KMS-11 (cell line): ENCODE results near the gene PARD3B.

Source experiments
- H2AFZ ChIP-seq: fragments of 200-600 bp; sonication (generic); 2 replicates; pipeline ENCODE4 v1.6.1; 2016; ENCODE audit warnings: antibody characterized with exemption, mixed run types, low read depth
- H3K27ac ChIP-seq: fragments of 200-600 bp; sonication (generic); 2 replicates; pipeline ENCODE4 v1.6.1; 2016; ENCODE audit warnings: mild to moderate bottlenecking, mixed run types
- H3K27me3 ChIP-seq: fragments of 200-600 bp; sonication (generic); 2 replicates; pipeline ENCODE4 v1.6.1; 2017; ENCODE audit warnings: mild to moderate bottlenecking, low read depth, mixed run types, moderate library complexity; ENCODE audit not compliant: insufficient read depth
- H3K36me3 ChIP-seq: fragments of 200-600 bp; sonication (generic); 2 replicates; pipeline ENCODE4 v1.6.1; 2017; ENCODE audit warnings: mild to moderate bottlenecking, mixed run types; ENCODE audit not compliant: insufficient read depth
- H3K4me1 ChIP-seq: fragments of 200-600 bp; sonication (generic); 2 replicates; pipeline ENCODE4 v1.6.1; 2016; ENCODE audit warnings: mild to moderate bottlenecking, low read depth, mixed run types; ENCODE audit not compliant: poor library complexity, severe bottlenecking
- H3K4me2 ChIP-seq: fragments of 200-600 bp; sonication (generic); 2 replicates; pipeline ENCODE4 v1.7.0; 2016; ENCODE audit warnings: mild to moderate bottlenecking, mixed run types
- H3K4me3 ChIP-seq: fragments of 200-600 bp; sonication (generic); IDR thresholded peaks from 2 replicates; pipeline ENCODE4 v1.6.1; 2017; ENCODE audit warnings: low read depth, low read length, mixed read lengths; ENCODE audit not compliant: insufficient read depth
- H3K79me2 ChIP-seq: fragments of 200-600 bp; sonication (generic); 2 replicates; pipeline ENCODE4 v1.6.1; 2016; ENCODE audit warnings: low read depth, mixed run types; ENCODE audit not compliant: insufficient read depth
- H3K9ac ChIP-seq: fragments of 200-600 bp; sonication (generic); 2 replicates; pipeline ENCODE4 v1.6.1; 2016; ENCODE audit warnings: mild to moderate bottlenecking, mixed run types
- H4K20me1 ChIP-seq: fragments of 200-600 bp; sonication (generic); 2 replicates; pipeline ENCODE4 v1.6.1; 2016; ENCODE audit warnings: mild to moderate bottlenecking, mixed run types; ENCODE audit not compliant: insufficient read depth
- TF ChIP-seq, protein P1 (sequence below): fragments of 200-600 bp; sonication (generic); conservative IDR thresholded peaks from 2 replicates; pipeline ENCODE4 v1.6.1; 2017; ENCODE audit warnings: low read depth, mild to moderate bottlenecking, antibody characterized with exemption, low read length, moderate library complexity, mixed read lengths

Gene PARD3B

DNA sequence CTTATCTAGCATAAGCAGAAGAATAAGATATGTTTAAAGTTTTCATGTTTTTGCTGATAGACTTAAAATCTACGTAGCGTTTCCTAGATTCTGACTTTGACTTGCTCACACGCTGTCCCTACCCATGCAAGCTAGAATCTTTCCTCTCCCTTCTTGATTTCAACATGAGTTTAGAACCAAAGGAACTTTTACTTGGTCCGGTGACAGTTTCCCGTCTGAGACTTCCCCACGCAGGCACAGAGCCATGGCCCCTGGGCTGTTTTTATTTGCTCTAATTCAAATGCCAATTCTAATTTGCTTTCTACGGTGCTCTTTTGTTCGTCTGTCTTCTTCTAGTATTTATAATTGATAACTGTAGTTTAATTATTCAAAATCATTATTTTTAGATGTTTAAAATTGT, 467.7 kb downstream of the PARD3B start:
- no peak overlapping the region for H3K9ac ChIP-seq
- no peaks in the 10 kb centered on the region for H3K79me2 ChIP-seq
- TF ChIP-seq, protein P1, sequence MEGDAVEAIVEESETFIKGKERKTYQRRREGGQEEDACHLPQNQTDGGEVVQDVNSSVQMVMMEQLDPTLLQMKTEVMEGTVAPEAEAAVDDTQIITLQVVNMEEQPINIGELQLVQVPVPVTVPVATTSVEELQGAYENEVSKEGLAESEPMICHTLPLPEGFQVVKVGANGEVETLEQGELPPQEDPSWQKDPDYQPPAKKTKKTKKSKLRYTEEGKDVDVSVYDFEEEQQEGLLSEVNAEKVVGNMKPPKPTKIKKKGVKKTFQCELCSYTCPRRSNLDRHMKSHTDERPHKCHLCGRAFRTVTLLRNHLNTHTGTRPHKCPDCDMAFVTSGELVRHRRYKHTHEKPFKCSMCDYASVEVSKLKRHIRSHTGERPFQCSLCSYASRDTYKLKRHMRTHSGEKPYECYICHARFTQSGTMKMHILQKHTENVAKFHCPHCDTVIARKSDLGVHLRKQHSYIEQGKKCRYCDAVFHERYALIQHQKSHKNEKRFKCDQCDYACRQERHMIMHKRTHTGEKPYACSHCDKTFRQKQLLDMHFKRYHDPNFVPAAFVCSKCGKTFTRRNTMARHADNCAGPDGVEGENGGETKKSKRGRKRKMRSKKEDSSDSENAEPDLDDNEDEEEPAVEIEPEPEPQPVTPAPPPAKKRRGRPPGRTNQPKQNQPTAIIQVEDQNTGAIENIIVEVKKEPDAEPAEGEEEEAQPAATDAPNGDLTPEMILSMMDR, result no peak
- no peak overlapping the region for H2AFZ ChIP-seq
- H3K4me3 ChIP-seq, result no peak overlapping the region
- no peak overlapping the region for H3K27ac ChIP-seq
- no peak overlapping the region for H3K4me2 ChIP-seq
- H4K20me1 ChIP-seq, result no peaks in the 10 kb centered on the region
- H3K27me3 ChIP-seq, result no peaks in the 10 kb centered on the region
- H3K36me3 ChIP-seq, result no peaks in the 10 kb centered on the region
- H3K4me1 ChIP-seq, result no peaks in the 10 kb centered on the region

GRCh38 chr2:205013586-205013985, 468.3 kb downstream of the PARD3B start:
- Histone ChIP-seq H3K4me2 (no peak overlapping the region), H3K79me2 (no peaks in the 10 kb centered on the region), H4K20me1 (no peaks in the 10 kb centered on the region), H3K27me3 (no peaks in the 10 kb centered on the region), H3K36me3 (no peaks in the 10 kb centered on the region), H2AFZ (no peak overlapping the region), H3K4me3 (no peak overlapping the region), H3K4me1 (no peaks in the 10 kb centered on the region), H3K27ac (no peak overlapping the region), H3K9ac (no peak overlapping the region)
- TF ChIP-seq, protein P1, result no peak

DNA sequence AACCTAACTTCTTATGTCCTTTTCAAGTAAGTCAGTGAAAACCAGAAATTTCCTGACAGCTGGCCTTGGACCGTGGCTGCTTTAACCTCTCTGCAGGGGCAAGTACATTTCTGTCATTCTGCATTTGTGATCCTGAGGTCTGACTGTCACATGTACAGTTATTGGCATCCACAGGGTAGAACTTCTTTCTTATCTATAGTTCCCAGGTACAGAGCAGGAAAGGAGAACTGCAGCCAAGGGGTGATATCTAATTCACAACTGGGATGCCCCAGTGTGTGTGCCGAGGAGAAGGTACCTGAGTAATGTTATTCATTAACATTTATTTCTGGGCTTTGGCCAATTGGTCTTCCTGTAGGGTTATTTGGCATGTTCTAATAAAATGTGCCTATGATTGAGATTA, 468.9 kb downstream of the PARD3B start:
- H3K27ac ChIP-seq, result no peak overlapping the region
- no peaks in the 10 kb centered on the region for H3K36me3 ChIP-seq
- TF ChIP-seq, protein P1, result no peak
- H3K4me1 ChIP-seq, result no peaks in the 10 kb centered on the region
- H3K9ac ChIP-seq, result no peak overlapping the region
- no peak overlapping the region for H2AFZ ChIP-seq
- no peak overlapping the region for H3K4me3 ChIP-seq
- no peaks in the 10 kb centered on the region for H3K27me3 ChIP-seq
- no peaks in the 10 kb centered on the region for H3K79me2 ChIP-seq
- H3K4me2 ChIP-seq, result no peak overlapping the region
- no peaks in the 10 kb centered on the region for H4K20me1 ChIP-seq

DNA sequence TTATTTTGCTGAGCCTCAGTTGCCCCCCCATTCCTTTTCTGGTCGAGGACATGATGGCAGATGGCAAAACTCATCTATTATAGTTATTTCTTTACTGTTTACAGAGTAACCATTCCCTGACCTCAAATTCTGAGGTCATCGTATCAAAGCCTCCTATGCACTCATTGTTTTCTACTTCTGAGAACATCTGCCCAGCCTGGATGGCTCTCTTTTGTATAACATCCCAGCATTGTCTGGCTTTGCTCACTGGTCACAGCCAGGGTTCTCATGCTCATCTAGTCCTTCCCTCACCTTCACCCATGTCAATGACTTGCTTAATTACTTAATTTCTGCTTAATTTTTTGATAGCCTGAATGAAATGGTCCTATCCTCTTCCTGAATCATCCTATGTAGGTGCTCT, 472.1 kb downstream of the PARD3B start:
- Histone ChIP-seq H3K79me2 (no peaks in the 10 kb centered on the region), H3K36me3 (no peaks in the 10 kb centered on the region), H3K4me3 (no peak overlapping the region), H2AFZ (no peak overlapping the region), H3K27ac (no peak overlapping the region), H4K20me1 (no peaks in the 10 kb centered on the region), H3K4me2 (no peak overlapping the region), H3K27me3 (no peaks in the 10 kb centered on the region), H3K4me1 (no peaks in the 10 kb centered on the region), H3K9ac (no peak overlapping the region)
- TF ChIP-seq, protein P1, result no peak

GRCh38 chr2:205017912-205018311, 472.6 kb downstream of the PARD3B start:
- Histone ChIP-seq H4K20me1 (no peaks in the 10 kb centered on the region), H3K4me1 (no peaks in the 10 kb centered on the region), H3K9ac (no peak overlapping the region), H3K4me3 (no peak overlapping the region), H3K4me2 (no peak overlapping the region), H2AFZ (no peak overlapping the region), H3K36me3 (no peaks in the 10 kb centered on the region), H3K79me2 (no peaks in the 10 kb centered on the region), H3K27me3 (no peaks in the 10 kb centered on the region), H3K27ac (no peak overlapping the region)
- TF ChIP-seq, protein P1, result no peak
